ENCODE results near the gene TRMT1.
"Not testable (repeated sequence)": the region's sequence is repeated elsewhere in the genome, so short reads cannot be mapped to it uniquely, and the experiment has no call there.

TRMT1 gene

DNA sequence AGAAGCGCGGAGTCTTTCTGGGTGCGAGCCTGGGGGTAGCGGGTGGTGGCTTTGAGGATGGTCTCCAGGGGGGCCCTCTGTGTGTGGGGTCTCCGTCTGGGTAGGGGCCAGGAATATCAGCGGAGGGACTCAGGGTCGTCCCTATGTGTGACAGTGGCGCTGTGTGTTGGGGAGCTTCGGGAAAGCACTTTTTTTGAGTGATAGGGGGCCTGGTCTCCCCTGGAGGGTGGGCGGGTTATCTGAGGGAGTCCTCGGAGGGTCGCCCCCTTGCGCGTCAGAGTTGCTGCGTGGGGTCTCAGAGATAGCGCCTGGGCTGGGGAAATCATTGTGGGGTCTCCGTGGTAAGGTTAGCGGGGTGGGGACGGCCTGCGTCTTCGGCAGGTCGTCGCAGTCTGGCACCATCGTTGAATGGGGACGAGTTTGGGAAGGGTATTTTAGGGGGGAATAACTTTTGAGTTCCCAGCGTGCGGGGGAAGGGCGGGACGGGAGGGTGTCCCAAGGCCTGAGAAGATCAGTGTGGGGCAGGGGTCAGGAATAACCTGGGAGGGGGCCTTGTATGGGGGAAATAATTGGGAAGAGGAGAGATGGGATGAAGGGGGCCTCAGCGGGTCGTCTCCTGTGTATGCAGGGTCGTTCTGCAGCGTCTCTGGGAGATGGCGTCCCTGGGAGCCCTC is 34.5 kb upstream of the TRMT1 start:
- no peaks in the 10 kb centered on the region for H3K9me3 ChIP-seq (ENCODE audit: insufficient read depth, low read depth, low read length)
- H3K4me1 ChIP-seq (ENCODE audit: insufficient read depth, low read length, poor library complexity, severe bottlenecking), result peaks cover 14% of the 10 kb centered on the region
- peak overlapping the region; percentile 98 for H3K4me3 ChIP-seq (ENCODE audit: low read length, poor library complexity, severe bottlenecking)
- peaks cover 58% of the 10 kb centered on the region for H3K79me2 ChIP-seq (ENCODE audit: insufficient read depth, low read length)
- H3K36me3 ChIP-seq (ENCODE audit: insufficient read depth, low read length), result 0 out of 2 replicates have a peak, but pooled peaks cover 4% of the 10 kb centered on the region
- H3K4me2 ChIP-seq (ENCODE audit: low read depth, low read length, poor library complexity, severe bottlenecking), result peak overlapping the region; percentile 85
- H4K20me1 ChIP-seq (ENCODE audit: insufficient read depth, low read length, poor library complexity, severe bottlenecking), result peaks cover 24% of the 10 kb centered on the region
- peaks cover 9% of the 10 kb centered on the region for H3F3A ChIP-seq (ENCODE audit: low read depth)
- peaks cover 13% of the 10 kb centered on the region for H3K27me3 ChIP-seq (ENCODE audit: insufficient read depth, low read length, poor library complexity, severe bottlenecking)
- no peaks in the 10 kb centered on the region for H3K9me2 ChIP-seq (replicated peaks; ENCODE audit: low read depth, low read length)
- TF ChIP-seq, protein P1, sequence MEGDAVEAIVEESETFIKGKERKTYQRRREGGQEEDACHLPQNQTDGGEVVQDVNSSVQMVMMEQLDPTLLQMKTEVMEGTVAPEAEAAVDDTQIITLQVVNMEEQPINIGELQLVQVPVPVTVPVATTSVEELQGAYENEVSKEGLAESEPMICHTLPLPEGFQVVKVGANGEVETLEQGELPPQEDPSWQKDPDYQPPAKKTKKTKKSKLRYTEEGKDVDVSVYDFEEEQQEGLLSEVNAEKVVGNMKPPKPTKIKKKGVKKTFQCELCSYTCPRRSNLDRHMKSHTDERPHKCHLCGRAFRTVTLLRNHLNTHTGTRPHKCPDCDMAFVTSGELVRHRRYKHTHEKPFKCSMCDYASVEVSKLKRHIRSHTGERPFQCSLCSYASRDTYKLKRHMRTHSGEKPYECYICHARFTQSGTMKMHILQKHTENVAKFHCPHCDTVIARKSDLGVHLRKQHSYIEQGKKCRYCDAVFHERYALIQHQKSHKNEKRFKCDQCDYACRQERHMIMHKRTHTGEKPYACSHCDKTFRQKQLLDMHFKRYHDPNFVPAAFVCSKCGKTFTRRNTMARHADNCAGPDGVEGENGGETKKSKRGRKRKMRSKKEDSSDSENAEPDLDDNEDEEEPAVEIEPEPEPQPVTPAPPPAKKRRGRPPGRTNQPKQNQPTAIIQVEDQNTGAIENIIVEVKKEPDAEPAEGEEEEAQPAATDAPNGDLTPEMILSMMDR (conservative IDR thresholded peaks at IDR 0.05; ENCODE audit: low read length), result no peak
- TF ChIP-seq EZH2phosphoT487 (IDR thresholded peaks at IDR 0.05; ENCODE audit: borderline replicate concordance), result no peak
- H2AFZ ChIP-seq (ENCODE audit: low read length), result peak overlapping the region; percentile 88; the same call in 1 of the 2 replicates
- H3K9ac ChIP-seq (ENCODE audit: low read depth, low read length, poor library complexity, severe bottlenecking), result peak overlapping the region; percentile 95

DNA sequence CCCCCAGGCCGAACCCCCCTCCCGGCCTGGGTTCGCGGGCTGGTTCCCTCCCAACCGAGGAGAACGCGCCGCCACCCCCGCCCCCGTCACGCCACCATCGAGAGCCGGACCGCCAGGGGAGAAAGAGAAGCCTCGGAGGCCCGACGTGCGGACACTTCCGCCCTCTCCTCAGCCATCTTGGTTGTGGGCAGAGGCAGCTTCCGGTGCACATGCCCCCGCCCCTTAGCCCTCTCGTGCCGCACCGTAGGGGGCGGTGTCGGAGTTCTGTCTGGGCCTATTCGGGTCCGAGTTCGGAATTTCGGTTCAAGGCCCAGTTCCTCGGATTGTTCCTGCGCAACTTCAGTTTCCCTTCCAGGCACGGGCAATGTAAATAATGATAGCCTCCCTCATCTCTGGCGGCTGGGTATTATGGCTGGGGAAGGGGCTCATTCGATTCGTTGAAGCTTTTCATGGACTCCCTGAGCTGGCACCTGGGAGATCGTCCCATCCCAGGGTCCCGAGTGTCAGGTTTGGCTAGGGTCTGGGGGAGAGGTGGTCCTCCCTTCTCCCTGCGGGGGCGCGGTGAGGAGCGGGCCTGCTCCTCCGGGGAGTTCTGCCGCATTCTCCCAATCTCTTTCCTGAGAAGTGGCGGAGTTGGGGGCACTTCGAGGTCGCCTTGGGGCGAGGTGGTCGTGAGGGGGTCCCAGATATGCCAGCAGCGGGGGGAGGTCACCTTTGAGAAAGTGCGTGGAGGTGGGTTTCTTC is 33.8 kb upstream of the TRMT1 start, which contains the start of the genes IER2 and STX10:
Gene IER2 (plus strand): TSS at position 225 of the 744 bp plus-strand sequence. CDS start 2,776 bp downstream, outside the sequence.
Gene STX10 (minus strand): TSS at position 189 of the 744 bp plus-strand sequence. CDS start 202 bp downstream, outside the sequence.
- H3K4me1 ChIP-seq (ENCODE audit: insufficient read depth, low read length, poor library complexity, severe bottlenecking), result peaks cover 13% of the 10 kb centered on the region
- peaks cover 4% of the 10 kb centered on the region for H3F3A ChIP-seq (ENCODE audit: low read depth)
- no peak for TF ChIP-seq EZH2phosphoT487 (IDR thresholded peaks at IDR 0.05; ENCODE audit: borderline replicate concordance)
- TF ChIP-seq, protein P1 (conservative IDR thresholded peaks at IDR 0.05; ENCODE audit: low read length), result peak; percentile 63
- H4K20me1 ChIP-seq (ENCODE audit: insufficient read depth, low read length, poor library complexity, severe bottlenecking), result peaks cover 24% of the 10 kb centered on the region
- H3K9ac ChIP-seq (ENCODE audit: low read depth, low read length, poor library complexity, severe bottlenecking), result peak within 1 kb of the TSS; percentile 95
- H3K4me3 ChIP-seq (ENCODE audit: low read length, poor library complexity, severe bottlenecking), result peak within 1 kb of the TSS; percentile 98
- H3K36me3 ChIP-seq (ENCODE audit: insufficient read depth, low read length), result 0 out of 2 replicates have a peak, but pooled peaks cover 4% of the 10 kb centered on the region
- H3K27me3 ChIP-seq (ENCODE audit: insufficient read depth, low read length, poor library complexity, severe bottlenecking), result peaks cover 13% of the 10 kb centered on the region
- H3K79me2 ChIP-seq (ENCODE audit: insufficient read depth, low read length), result peaks cover 57% of the 10 kb centered on the region
- peak within 1 kb of the TSS; percentile 85 for H3K4me2 ChIP-seq (ENCODE audit: low read depth, low read length, poor library complexity, severe bottlenecking)
- H2AFZ ChIP-seq (ENCODE audit: low read length), result peak within 1 kb of the TSS; percentile 88
- H3K9me3 ChIP-seq (ENCODE audit: insufficient read depth, low read depth, low read length), result no peaks in the 10 kb centered on the region
- no peaks in the 10 kb centered on the region for H3K9me2 ChIP-seq (replicated peaks; ENCODE audit: low read depth, low read length)

DNA sequence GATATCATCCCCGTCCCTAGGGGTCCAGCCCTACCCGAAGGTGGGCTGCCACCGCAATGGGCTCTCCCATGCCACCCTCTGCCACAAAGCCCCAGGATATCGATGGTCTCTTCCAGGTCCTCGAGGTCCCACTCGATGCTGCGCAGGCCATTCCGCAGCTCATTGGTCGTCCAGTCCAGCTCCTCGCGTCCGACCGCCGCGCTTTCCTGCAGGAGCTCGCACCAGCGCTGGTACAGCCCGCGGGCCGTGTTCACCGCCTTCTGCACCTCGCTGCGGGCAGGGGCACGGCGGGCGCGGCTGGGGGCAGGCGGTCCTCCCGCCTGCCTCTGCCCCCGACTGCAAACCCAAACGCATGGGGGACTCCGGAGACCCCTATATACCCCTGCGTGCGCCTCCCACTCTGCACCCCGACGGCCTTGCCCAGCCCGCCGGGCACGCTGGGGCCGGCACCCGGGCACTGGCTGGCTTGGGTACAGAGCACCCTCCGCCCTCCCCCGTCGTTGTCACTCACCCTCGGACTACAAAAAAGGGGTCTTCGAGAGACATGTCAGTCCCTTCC is 33.2 kb upstream of the TRMT1 start:
- H2AFZ ChIP-seq (ENCODE audit: low read length), result peak overlapping the region; percentile 88
- peaks cover 17% of the 10 kb centered on the region for H4K20me1 ChIP-seq (ENCODE audit: insufficient read depth, low read length, poor library complexity, severe bottlenecking)
- H3K36me3 ChIP-seq (ENCODE audit: insufficient read depth, low read length), result 0 out of 2 replicates have a peak, but pooled peaks cover 4% of the 10 kb centered on the region
- H3K79me2 ChIP-seq (ENCODE audit: insufficient read depth, low read length), result peaks cover 51% of the 10 kb centered on the region
- peaks cover 13% of the 10 kb centered on the region for H3K27me3 ChIP-seq (ENCODE audit: insufficient read depth, low read length, poor library complexity, severe bottlenecking)
- H3F3A ChIP-seq (ENCODE audit: low read depth), result no peaks in the 10 kb centered on the region
- peak overlapping the region; percentile 95 for H3K9ac ChIP-seq (ENCODE audit: low read depth, low read length, poor library complexity, severe bottlenecking)
- TF ChIP-seq, protein P1 (conservative IDR thresholded peaks at IDR 0.05; ENCODE audit: low read length), result no peak
- no peak for TF ChIP-seq EZH2phosphoT487 (IDR thresholded peaks at IDR 0.05; ENCODE audit: borderline replicate concordance)
- peak overlapping the region; percentile 98 for H3K4me3 ChIP-seq (ENCODE audit: low read length, poor library complexity, severe bottlenecking)
- H3K9me3 ChIP-seq (ENCODE audit: insufficient read depth, low read depth, low read length), result no peaks in the 10 kb centered on the region
- H3K4me2 ChIP-seq (ENCODE audit: low read depth, low read length, poor library complexity, severe bottlenecking), result peak overlapping the region; percentile 85
- no peaks in the 10 kb centered on the region for H3K9me2 ChIP-seq (replicated peaks; ENCODE audit: low read depth, low read length)
- peaks cover 9% of the 10 kb centered on the region for H3K4me1 ChIP-seq (ENCODE audit: insufficient read depth, low read length, poor library complexity, severe bottlenecking)

DNA sequence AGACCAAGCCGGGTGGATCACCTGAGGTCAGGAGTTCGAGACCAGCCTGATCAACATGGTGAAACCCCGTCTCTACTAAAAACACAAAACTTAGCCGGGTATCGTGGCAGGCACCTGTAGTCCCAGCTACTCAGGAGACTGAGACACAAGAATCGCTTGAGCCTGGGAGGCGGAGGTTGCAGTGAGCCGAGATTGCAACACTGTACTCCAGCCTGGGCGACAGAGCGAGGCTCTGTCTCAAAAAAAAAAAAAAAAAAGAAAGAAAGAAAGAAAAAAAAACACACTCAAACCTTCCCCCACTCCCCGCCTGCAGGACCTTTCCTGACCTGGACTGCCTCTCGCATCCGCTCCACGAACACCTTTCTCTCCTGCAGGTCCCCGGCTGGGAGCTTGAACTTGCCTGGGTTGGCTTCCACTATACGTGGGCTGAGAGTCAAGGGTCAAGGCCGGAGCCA is 32.7 kb upstream of the TRMT1 start:
- peaks cover 11% of the 10 kb centered on the region for H3K27me3 ChIP-seq (ENCODE audit: insufficient read depth, low read length, poor library complexity, severe bottlenecking)
- not testable (repeated sequence) for H3K9me3 ChIP-seq (ENCODE audit: insufficient read depth, low read depth, low read length); H3F3A ChIP-seq (ENCODE audit: low read depth); H3K9me2 ChIP-seq (replicated peaks; ENCODE audit: low read depth, low read length); H3K4me1 ChIP-seq (ENCODE audit: insufficient read depth, low read length, poor library complexity, severe bottlenecking); H3K36me3 ChIP-seq (ENCODE audit: insufficient read depth, low read length)
- H3K79me2 ChIP-seq (ENCODE audit: insufficient read depth, low read length), result peaks cover 45% of the 10 kb centered on the region
- peak overlapping the region; percentile 88; the same call in 1 of the 2 replicates for H2AFZ ChIP-seq (ENCODE audit: low read length)
- peak overlapping the region; percentile 98 for H3K4me3 ChIP-seq (ENCODE audit: low read length, poor library complexity, severe bottlenecking)
- peak overlapping the region; percentile 85 for H3K4me2 ChIP-seq (ENCODE audit: low read depth, low read length, poor library complexity, severe bottlenecking)
- H3K9ac ChIP-seq (ENCODE audit: low read depth, low read length, poor library complexity, severe bottlenecking), result peak overlapping the region; percentile 95
- H4K20me1 ChIP-seq (ENCODE audit: insufficient read depth, low read length, poor library complexity, severe bottlenecking), result peaks cover 12% of the 10 kb centered on the region
